ENCODE measurements around the gene ADAMTS10.

- peak; percentile 9 to 39 for TF ChIP-seq CTCF (IDR thresholded peaks at IDR 0.05; ENCODE audit: extremely low read depth in 1 of 2, insufficient read depth in 1 of 2, low read depth in 1 of 2, low read length in 2 of 2)
- no peak for TF ChIP-seq POLR2A (IDR thresholded peaks at IDR 0.05; ENCODE audit: low read depth, low read length)
- TF ChIP-seq GATA2 (IDR thresholded peaks at IDR 0.05; ENCODE audit: insufficient read depth, insufficient read length, low read depth, low read length): no peak
- no peak for TF ChIP-seq POLR2AphosphoS5 (IDR thresholded peaks at IDR 0.05; ENCODE audit: insufficient read depth, low read depth, low read length)
- TF ChIP-seq FOS (IDR thresholded peaks at IDR 0.05; ENCODE audit: borderline replicate concordance, insufficient read depth, low read length): no peak
These were observed 1.1 kb downstream of the ADAMTS10 start for GRCh38 chr19:8609279-8610040.

Measured in endothelial cell of umbilical vein (primary cell).